Neutrophil (primary cell): ENCODE data around the gene ACVR1C.

ENCODE experiments used
- H3K27ac ChIP-seq: fragments of 200-600 bp; sonication (generic); 2 replicates; pipeline ENCODE4 v1.5.1; 2016; ENCODE audit warnings: mild to moderate bottlenecking, moderate library complexity
- H3K27me3 ChIP-seq: fragments of 200-600 bp; sonication (generic); 2 replicates; pipeline ENCODE4 v1.6.0; 2016; ENCODE audit warnings: mild to moderate bottlenecking
- H3K36me3 ChIP-seq: fragments of 200-600 bp; sonication (generic); 2 replicates; pipeline ENCODE4 v1.5.1; 2017
- H3K4me1 ChIP-seq, 2 experiments: fragments of 200-600 bp in 1 of 2; sonication (generic) in 1 of 2; 1 replicate in 1 of 2; 2 replicates in 1 of 2; pipeline versions ENCODE4 v1.5.1 to v1.6.1; 2013 to 2016; ENCODE audit warnings: low read depth in 1 of 2, low read length in 1 of 2, mild to moderate bottlenecking in 1 of 2, moderate library complexity in 1 of 2; ENCODE audit not compliant: control insufficient read depth in 1 of 2, insufficient read depth in 1 of 2
- H3K4me3 ChIP-seq, 2 experiments: fragments of 200-600 bp in 1 of 2; sonication (generic) in 1 of 2; 1 replicate in 1 of 2; 2 replicates in 1 of 2; pipeline ENCODE4 v1.5.1; 2013 to 2016; ENCODE audit warnings: low read depth in 1 of 2, low read length in 1 of 2, mild to moderate bottlenecking in 1 of 2, moderate library complexity in 1 of 2
- H3K9me3 ChIP-seq: fragments of 200-600 bp; sonication (generic); 2 replicates; pipeline ENCODE4 v1.5.1; 2016
- TF ChIP-seq, protein P1 (sequence below): fragments of 200-600 bp; sonication (generic); IDR thresholded peaks from 2 replicates; pipeline ENCODE4 v1.5.1; 2016; ENCODE audit warnings: antibody characterized with exemption

ACVR1C gene

GRCh38 chr2:157486596-157487270 lies 141.9 kb downstream of the ACVR1C start:
- no peaks in the 10 kb centered on the region for H3K9me3 ChIP-seq
- TF ChIP-seq, protein P1, sequence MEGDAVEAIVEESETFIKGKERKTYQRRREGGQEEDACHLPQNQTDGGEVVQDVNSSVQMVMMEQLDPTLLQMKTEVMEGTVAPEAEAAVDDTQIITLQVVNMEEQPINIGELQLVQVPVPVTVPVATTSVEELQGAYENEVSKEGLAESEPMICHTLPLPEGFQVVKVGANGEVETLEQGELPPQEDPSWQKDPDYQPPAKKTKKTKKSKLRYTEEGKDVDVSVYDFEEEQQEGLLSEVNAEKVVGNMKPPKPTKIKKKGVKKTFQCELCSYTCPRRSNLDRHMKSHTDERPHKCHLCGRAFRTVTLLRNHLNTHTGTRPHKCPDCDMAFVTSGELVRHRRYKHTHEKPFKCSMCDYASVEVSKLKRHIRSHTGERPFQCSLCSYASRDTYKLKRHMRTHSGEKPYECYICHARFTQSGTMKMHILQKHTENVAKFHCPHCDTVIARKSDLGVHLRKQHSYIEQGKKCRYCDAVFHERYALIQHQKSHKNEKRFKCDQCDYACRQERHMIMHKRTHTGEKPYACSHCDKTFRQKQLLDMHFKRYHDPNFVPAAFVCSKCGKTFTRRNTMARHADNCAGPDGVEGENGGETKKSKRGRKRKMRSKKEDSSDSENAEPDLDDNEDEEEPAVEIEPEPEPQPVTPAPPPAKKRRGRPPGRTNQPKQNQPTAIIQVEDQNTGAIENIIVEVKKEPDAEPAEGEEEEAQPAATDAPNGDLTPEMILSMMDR, result no peak

DNA sequence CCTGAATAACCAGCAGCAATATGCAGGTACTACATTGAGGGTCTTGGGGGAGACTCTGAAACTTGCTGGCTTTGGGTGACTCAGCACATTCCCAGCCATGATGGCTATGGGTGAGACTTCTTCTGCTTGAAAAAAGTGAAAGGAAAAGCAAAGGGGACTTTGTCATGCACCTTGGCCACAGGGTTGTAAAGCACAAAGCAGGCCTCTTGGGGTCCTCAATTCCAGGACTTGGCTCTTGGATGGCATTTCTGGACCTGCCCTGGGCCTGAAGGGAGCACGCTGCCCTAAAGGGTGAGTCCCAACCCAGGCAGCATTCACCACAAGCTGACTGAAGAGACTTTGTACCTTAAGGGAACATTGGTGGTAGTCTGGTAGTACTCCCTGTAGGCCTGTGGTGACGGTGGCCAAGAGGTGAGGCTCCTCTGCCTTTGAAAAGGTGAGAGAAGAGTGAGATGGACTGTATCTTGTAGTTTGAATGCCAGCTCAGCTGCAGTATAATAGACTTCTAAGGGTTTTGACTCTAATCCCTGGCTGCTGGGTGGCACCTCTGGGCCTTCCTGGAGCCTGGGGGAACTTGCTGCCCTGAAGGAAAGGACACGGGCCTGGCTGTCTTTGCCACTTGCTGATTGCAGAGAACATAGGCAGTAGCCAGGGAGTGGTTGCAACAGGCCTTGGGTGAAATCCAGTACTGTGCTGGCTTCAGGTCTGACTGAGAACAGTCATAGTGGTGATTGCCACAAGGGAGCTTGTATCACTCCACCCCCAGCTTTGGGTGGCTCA lies 148.3 kb downstream of the ACVR1C start:
- Histone ChIP-seq H3K36me3 (no peaks in the 10 kb centered on the region), H3K4me3 (no peak overlapping the region), H3K9me3 (no peaks in the 10 kb centered on the region), H3K27ac (peak overlapping the region; percentile 51), H3K27me3 (no peaks in the 10 kb centered on the region), H3K4me1 (no peaks in the 10 kb centered on the region)
- TF ChIP-seq, protein P1, result no peak

More at GRCh38 chr2:157486596-157487270, 141.9 kb downstream of the ACVR1C start:
- Histone ChIP-seq H3K27me3 (no peaks in the 10 kb centered on the region), H3K4me1 (peaks cover 8 to 13% of the 10 kb centered on the region in 2 experiments), H3K36me3 (no peaks in the 10 kb centered on the region), H3K27ac (no peak overlapping the region), H3K4me3 (no peak overlapping the region)

- Histone ChIP-seq H3K9me3 (no peaks in the 10 kb centered on the region), H3K4me3 (no peak overlapping the region), H3K27me3 (no peaks in the 10 kb centered on the region), H3K27ac (peak overlapping the region; percentile 51), H3K4me1 (no peaks in the 10 kb centered on the region), H3K36me3 (no peaks in the 10 kb centered on the region)
- TF ChIP-seq, protein P1, result no peak
Measured at GRCh38 chr2:157479081-157480027, 149.3 kb downstream of the ACVR1C start.

- H3K36me3 ChIP-seq, result no peaks in the 10 kb centered on the region
- no peaks in the 10 kb centered on the region for H3K9me3 ChIP-seq
- H3K27ac ChIP-seq, result no peak overlapping the region
- H3K4me3 ChIP-seq, result no peak overlapping the region
- H3K27me3 ChIP-seq, result no peaks in the 10 kb centered on the region
- H3K4me1 ChIP-seq, result no peaks in the 10 kb centered on the region
- TF ChIP-seq, protein P1, result no peak
Measured at GRCh38 chr2:157477919-157478318, 150.7 kb downstream of the ACVR1C start.

- TF ChIP-seq, protein P1, result no peak
- Histone ChIP-seq H3K27ac (no peak overlapping the region), H3K4me3 (no peak overlapping the region), H3K9me3 (no peaks in the 10 kb centered on the region), H3K4me1 (no peaks in the 10 kb centered on the region), H3K27me3 (no peaks in the 10 kb centered on the region), H3K36me3 (no peaks in the 10 kb centered on the region)
Measured at GRCh38 chr2:157476953-157477709, 151.5 kb downstream of the ACVR1C start.
